GM18517 (cell line): Measurements from ENCODE around the gene OSBP.
A peak's percentile ranks its signal among the peaks of the same experiment; 100 is the strongest.

Source experiments
- ATAC-seq: cut with Tn5 transposase; IDR thresholded peaks from one replicate; pipeline ENCODE4 v1.9.1; 2021; ENCODE audit warnings: mild to moderate bottlenecking, moderate library complexity; ENCODE audit not compliant: unreplicated experiment

The OSBP gene

DNA sequence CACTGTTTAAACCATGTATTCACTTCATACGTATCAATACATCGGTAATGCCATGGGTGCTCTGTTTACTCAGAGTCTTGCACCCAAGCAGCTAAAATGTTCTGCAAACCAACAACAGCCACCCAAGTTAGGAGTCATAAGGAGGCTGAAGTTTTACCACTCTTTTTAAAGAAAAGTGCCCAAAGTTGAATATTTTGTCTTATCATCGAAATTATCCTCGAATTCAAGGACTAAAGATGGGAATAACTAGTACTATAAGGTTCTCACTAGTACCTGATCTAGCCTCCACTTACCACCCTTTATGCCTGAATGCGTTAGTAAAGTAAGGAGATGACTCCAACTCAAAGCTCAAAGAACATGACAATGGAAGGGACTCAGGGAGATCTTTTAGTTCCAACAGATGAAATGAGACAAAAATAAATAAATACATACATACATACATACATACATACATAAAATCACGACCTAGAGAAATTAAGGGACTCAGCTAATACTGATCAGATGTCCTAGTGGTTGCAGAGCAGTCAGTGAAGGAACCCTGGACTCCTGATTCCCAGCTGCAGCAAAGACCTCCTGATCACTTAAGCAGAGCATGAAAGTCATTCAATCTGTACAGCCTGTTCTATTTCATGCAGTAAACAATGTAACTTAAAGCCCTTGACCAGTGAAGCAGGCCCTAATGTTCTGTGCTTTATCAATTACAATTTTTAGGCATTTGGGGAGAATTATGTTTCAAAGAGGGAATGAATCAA lies 7.7 kb downstream of the OSBP start:
- ATAC-seq: no peak

DNA sequence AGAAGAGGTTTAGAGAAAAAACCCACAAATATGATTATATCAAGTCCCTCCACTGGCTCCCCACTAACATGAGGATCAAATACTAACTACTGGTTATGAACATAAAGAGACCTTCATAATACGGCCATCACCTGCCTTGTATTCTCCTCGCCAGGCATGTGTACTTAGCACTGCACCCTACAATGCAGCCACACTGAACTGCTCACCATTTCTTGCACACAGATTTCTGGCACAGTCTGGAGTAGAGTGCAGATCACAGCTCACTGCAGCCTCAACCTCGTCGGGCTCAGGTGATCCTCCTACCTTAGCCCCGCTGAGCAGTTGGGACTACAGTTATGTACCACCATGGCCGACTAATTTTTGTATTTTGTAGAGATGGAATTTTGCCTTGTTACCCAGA lies 13.1 kb downstream of the OSBP start:
- ATAC-seq: no peak

DNA sequence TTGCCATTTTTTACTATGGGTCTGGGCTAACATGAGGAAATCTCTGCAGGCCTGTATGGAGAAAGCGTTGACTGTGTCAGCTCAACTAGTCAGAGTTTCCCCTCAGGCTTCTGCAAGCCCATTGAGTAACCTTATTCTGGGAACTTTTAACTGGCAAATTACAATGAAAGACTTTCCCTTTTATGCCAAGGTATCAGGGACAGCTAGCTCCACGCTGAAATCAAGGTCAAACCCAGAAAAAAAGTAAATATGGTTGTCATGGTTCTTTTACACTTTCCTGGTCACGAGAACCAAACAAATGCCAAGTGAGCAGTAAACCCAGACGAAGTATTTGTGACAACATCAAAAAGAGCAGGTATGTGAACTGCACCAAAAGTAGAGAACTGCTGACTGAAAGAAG lies 13.8 kb downstream of the OSBP start:
- no peak for ATAC-seq

DNA sequence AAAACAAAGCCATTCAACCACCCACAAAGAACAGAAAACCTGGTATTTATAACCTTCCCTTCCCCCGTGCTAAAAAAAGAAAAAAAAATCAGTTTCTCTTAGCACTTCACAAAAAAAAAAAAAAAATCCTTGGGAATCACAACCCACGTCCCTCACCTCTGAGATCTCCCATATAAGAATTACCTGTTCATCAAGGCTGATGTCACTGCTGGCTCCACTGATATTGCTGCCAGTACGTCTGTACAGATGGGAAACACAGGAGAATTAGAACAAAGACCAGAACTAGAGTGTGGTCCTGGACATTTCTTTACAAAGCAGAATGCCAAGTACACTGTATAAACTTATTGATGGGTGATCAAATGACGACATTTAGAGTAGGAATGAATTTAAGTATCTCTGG lies 14.9 kb downstream of the OSBP start:
- no peak for ATAC-seq

DNA sequence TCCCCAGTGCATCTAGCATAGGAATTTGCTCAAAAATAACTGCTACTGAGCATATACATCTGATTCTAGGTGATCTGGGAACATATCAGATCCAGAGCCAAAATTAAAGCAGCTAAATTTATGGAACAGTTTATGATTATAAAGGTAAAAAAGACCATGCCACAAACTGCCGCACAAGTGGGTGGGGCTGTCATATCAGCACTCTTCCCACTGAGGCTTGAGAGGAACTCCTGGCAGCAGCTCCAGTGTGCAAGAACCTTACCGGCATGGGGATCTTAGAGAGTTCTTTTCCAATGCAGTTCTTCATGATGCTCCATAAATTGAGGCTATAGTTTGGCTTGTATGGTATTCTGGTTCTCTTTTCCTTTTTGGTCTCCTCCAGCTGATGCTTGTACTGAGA lies 15.3 kb downstream of the OSBP start:
- ATAC-seq: no peak

DNA sequence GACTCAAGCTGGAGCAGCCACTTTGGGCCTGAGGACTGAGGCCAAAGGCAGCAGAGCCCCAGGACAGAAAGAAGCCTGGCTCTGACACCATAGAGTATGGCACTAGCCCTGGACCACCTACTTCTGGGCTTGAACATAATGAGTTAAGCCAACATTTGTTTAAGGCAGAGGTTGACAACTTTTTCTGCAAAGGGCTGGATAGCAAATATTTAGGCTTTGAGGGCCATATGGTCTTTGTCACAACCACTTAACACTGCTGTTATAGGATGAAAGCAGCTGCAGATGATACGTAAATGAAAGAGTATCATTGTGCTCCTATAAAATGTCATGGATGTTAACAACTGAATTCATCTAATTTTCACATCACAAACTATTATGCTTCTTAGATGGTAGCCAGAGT lies 16.6 kb downstream of the OSBP start:
- no peak for ATAC-seq

DNA sequence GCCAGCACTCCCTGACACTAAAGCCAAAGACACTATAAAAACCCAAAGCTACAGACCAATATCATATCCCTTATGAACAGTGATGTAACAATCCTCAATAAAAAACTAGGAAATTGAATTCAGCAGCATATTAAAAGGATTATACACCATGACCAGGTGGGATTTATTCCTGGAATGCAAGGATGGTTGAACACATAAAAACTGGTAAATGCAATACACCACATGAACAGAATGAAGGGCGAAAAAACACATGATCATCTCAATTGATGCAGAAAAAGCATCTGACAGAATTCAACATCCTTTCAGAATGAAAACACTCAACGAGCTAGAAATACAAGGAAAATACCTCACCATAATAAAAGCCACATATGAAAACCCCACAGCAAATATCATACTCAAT lies 31.3 kb downstream of the OSBP start:
- no peak for ATAC-seq

DNA sequence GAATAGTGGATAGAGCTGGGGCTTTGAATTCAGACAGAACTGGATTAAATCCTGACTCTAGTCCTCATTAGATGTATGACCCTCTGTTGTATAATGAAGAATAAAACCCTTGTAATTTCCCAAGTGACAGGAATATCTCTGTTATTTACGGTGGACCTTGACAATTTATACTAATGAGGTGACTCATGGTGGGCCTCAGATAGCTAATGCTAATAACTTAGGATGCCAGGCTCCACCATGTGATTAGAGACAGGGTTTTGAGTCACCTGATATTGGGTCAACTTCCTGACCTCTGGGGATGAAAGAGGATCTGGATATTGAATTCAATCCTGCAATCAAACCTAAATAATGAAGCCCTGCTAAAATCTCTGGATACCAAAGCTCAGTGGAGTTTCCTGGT lies 33.6 kb downstream of the OSBP start:
- no peak for ATAC-seq

DNA sequence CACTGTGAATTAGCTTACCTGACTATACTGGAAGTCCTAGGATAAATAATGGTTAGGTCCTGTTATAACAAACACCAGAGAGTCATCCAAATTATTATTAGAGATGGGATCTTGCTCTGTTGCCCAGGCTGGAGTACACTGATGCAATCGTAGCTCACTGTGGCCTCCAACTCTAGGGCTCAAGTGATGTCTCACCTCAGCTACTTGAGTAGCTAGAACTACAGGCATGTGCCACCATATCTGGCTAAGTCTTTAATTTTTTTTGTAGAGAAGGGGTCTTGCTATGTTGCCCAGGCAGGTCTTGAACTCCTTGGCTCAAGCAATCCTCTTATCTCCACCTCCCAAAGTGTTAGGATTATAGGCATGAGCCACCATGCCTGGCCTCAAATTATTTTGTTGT lies 37.2 kb downstream of the OSBP start:
- no peak for ATAC-seq

DNA sequence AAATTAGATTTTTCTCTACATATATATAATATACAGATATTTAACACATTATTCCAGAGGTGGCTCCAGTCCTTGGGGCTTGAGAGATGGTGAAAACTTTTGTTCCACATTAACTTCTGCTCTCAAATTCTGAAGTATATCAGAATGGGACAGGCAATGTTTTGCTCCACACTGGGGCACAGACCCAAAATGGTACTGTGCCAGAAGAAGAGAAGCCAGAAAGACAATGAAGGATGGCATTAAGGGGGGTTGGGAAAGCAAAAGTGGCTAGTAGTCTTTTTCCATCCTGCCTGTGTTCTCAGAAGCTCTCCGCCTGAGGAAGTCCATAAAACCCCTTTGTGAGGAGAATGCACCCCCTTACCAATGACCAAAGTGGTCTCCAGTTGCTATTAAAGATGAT lies 40.1 kb downstream of the OSBP start:
- no peak for ATAC-seq

DNA sequence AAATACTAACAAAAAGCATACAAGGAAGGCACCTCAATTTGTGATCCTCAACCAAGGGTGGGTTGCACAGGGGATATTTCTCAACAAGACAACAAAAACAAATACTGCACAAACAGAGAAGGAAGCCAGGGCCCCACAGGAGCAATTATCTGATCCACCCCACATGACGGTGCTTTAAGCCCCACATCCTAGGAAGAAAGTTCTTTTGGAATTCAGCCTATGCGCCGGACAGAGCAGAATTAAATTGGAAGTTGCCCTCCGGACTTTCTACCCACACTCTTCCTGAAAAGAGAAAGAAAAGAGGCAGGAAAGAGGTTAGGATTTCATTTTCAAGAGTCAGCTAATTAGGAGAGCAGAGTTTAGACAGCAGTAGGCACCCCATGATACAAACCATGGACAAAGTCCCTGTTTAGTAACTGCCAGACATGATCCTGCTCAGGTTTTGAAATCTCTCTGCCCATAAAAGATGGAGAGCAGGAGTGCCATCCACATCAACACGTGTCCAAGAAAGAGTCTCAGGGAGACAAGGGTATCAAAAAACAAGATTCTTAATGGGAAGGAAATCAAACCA lies 40.6 kb downstream of the OSBP start:
- ATAC-seq: no peak

DNA sequence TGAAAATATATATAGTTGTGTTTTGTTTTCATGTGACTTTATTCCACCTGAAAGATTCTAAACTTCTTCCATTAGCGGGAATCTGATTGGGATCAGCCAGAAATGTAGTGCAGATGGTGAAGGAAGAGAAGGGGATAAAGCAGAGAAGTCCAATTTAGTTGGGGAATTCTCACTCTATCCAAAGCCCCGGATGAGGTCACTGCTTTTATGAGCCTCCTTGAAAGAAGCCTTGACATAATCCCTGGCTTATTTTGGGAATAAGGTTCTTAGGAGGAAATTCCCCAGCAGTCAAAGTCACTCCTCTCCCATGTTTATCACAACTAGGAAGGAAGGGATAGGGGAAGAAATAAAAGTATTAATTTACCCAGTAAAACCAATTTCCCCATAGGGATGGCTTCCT lies 41.1 kb downstream of the OSBP start:
- no peak for ATAC-seq

DNA sequence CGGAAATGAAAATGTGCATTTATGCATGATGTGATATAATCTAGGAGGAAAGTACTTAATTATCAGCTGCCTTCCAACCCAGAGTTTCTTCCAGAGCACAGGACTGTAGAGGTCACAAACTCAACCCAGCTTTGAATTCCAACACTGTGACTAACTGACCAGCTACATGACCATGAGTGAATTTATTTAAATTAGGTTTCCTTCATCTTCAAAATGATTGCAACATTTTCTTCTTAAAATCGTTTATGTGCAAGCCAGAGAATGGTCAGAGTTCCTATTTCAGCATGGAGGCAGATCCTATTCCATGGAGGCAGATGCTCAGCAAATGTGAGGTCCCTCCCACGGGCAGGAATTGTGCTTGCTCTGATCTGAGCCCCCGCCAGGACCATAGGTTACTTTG lies 42.4 kb downstream of the OSBP start:
- no peak for ATAC-seq

DNA sequence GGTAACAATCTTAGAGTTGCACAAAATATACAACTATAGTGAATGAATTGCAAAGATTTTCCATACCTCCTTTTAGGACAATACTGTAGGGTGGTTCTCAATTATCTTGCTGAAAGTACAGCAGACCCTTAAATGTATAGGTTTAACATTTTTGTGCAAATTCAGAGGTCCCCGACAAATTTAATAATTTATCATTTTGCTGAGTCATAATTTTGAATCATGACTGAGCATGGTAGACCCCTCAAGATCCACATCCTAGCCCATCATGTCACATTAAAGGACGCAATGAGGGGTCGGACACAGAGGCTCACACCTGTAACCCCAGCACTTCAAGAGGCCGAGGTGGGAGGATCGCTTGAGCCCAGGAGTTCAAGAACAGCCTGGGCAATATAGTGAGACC lies 43.5 kb downstream of the OSBP start:
- no peak for ATAC-seq

DNA sequence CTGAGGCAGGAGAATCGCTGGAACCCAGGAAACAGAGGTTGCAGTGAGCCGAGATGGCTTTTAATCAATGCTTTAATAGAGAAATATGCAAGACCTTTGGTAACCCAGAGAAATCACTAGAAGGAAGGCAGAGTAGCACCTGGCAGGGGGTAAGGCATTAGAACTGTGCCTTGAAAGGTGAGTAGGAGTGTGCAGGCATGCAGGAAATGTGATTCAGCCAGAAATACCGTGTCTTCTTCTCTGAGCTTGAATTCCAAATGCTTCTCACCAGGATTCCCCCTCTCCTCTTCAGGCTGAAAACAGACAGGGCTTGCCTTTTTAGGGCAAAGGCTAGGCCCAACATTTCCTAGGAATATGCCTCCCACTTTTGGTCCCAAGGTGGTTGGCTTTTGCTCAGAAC lies 53.3 kb downstream of the OSBP start:
- ATAC-seq: no peak

DNA sequence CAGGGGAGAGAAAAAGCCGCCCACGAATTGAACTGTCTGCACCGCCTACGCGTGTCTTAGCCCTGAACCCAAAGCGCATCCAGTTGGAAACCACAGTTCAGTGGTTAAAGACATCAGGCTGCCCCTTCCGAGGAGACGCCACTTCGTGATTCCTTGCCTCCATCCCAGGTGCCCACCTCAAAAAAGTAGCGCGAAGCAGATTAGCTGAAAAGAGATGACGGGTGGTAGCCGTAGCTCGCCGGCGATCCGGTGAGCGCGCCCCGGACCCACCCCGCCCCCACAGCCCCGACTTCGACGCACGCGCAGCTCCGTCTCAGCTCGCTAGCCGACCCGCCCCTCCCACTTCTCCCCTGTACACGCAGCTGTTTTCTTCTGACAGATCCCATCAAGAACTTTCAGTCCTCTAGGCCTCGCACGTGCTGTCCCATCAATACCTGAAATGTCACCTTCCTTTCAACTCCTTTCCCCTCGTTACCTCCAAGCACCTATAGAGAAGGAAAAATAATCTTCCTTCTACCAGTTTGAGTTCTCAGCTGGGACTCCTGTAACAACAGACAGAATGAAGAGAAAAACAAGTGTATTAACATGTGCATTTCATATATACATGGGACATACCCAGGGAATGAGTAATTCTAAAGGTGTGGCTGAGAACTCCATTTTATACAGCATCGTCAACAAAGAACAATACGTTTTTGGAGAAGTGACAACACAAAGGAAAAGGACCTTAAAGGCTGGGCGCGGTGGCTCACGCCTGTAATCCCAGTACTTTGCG lies 54.7 kb downstream of the OSBP start:
- peak; percentile 39 for ATAC-seq

DNA sequence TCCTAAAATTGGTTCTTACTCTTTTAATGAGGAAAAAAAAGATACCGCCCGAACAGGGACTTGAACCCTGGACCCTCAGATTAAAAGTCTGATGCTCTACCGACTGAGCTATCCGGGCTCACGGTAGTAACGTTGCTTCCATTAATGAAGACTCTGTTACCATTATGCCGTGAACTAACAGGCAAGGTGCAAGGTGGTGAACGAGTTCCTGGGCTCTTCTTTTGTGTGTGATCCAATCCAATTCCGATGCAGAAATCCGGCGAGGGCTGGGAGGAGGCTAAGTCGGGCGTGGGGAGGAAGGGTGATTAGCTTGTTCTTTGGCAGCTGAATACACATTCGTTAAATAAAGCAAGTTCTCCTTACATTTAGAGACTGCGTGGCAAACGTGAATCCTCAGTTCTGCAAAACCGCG lies 55.3 kb downstream of the OSBP start:
- ATAC-seq: peak; percentile 30

DNA sequence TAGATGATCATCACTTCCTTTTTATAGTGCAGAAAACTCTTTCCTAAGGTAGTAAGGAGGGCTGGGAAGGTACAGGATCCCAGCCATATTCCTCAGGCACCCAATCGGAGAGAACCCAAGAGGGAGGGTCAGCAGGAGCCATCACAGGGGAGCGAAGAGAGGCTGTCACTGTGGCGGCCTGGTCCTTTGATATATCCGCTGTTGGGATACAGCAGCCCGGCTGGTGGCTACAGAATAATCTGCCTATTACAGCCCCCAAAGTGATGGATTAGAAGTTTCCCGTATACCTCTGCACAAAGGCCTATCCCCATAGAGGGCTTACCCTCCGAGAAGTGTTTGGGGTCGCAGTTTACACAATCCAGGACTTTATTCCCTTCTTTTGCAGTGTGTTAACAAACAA lies 55.7 kb downstream of the OSBP start:
- peak; percentile 3 for ATAC-seq

DNA sequence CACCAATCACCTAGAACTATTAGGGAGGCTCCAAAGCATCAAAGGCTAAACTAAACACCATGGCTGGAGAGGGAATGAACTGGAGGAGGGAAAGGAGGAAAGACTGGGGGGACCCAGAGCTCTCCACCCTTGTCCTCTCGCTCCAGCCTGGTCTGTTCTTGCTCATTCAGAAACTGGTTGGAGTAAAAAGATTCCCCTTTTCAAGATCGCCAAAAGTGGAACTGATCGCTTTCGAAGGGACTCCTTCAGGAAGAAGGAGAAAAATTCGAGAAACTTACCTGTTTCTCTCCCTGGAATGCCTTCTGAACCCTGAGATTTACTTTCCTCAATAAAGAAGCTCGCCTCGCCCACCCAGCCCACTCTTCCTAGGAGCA lies 57.3 kb downstream of the OSBP start:
- no peak for ATAC-seq

DNA sequence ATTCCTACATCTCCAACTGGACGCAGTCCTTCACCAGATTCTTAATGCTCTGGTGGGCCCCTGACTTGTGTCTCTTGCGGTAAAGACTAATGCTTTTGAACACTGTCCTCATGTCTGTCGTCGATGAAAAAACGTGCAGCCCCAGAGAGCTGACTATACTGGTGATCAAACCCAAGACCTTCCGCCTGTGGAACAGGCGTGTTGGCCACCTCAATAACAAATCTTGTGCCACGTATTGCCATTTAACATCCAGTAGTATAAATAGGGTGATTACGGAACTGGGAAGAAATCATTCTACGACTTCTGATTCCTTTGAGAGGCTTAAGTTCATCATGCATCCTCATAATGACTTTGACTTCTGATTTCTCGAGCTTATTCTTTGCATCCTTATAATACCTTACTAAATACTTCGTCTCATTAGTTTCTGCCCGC lies 58.6 kb downstream of the OSBP start:
- ATAC-seq: no peak

DNA sequence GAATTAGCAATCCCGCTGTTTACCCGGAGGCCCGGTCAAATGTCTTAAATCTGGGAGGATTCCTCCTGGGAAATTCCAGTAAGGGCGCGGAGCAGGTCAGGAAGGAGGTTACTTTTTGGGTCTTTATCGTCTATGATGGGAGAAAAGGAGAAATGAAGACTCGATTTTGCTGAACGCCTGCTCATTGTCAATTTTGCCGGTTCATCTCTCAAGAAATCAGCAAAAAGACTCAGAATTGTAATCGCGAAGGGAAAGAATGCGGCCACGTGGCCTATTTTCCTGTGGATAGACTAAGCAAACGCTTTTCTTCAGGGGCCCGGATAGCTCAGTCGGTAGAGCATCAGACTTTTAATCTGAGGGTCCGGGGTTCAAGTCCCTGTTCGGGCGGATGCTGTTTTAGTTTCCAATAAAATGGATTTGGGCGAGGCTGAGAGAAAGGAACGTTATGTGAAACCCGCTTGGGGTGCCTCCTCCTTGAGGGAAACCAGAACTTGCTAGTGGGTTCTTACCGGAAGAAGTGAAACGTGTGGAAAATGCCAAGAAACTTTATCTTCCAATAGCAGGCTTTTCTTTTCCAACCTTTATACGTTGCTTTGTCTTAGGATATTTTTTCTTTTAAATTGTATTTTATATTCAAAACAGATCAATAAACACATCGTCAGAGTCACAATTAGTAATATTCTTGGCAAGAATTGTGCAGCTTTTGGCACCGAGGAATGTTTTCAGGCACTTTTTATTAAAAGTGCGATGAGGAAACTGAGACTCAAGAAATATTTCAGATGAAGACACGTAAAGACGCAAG lies 59.3 kb downstream of the OSBP start:
- ATAC-seq: no peak
